Kidney epithelial cell (primary cell): Measurements from ENCODE around the gene SERPINA1. TPM values are rescaled to one million over a fixed set of nuclear protein-coding genes. Genes with fewer than 3 reads are reported as not detected.

Experiments
- DNase-seq: peaks from one replicate; pipeline ENCODE4 v3.0.0-alpha.2; 2010; ENCODE audit warnings: low read depth
- H3K27me3 ChIP-seq: 2 replicates; pipeline ENCODE4 v1.6.0; 2011; ENCODE audit warnings: low read length; ENCODE audit not compliant: control insufficient read depth, insufficient read depth
- H3K36me3 ChIP-seq: 2 replicates; pipeline ENCODE4 v1.5.1; 2011; ENCODE audit warnings: low read length; ENCODE audit not compliant: control insufficient read depth, insufficient read depth
- H3K4me3 ChIP-seq: 2 replicates; pipeline ENCODE4 v1.5.1; 2011; ENCODE audit warnings: low read depth, mild to moderate bottlenecking, control low read depth, low read length
- CTCF ChIP-seq: IDR thresholded peaks from 2 replicates; pipeline ENCODE4 v1.5.1; 2011; ENCODE audit warnings: mild to moderate bottlenecking, moderate library complexity, low read length, control low read depth, inconsistent platforms; ENCODE audit not compliant: insufficient read depth, poor library complexity, severe bottlenecking
- total RNA-seq: library from RNA; depleted of rRNA; stranded (reverse); fragments of >200 nt; gene quantifications from 2 replicates; pipeline ENCODE4 v1.2.3, GENCODE V29; 2015

Gene SERPINA1
- total RNA-seq, 1 donor from 2014 or later = 23.2 TPM

- Histone ChIP-seq H3K27me3 (no peaks in the 10 kb centered on the region), H3K36me3 (no peaks in the 10 kb centered on the region), H3K4me3 (no peak overlapping the region)
- TF ChIP-seq CTCF = no peak
- no peak for DNase-seq
Measured at GRCh38 chr14:94379291-94380224, 8.8 kb downstream of the SERPINA1 start.

DNA sequence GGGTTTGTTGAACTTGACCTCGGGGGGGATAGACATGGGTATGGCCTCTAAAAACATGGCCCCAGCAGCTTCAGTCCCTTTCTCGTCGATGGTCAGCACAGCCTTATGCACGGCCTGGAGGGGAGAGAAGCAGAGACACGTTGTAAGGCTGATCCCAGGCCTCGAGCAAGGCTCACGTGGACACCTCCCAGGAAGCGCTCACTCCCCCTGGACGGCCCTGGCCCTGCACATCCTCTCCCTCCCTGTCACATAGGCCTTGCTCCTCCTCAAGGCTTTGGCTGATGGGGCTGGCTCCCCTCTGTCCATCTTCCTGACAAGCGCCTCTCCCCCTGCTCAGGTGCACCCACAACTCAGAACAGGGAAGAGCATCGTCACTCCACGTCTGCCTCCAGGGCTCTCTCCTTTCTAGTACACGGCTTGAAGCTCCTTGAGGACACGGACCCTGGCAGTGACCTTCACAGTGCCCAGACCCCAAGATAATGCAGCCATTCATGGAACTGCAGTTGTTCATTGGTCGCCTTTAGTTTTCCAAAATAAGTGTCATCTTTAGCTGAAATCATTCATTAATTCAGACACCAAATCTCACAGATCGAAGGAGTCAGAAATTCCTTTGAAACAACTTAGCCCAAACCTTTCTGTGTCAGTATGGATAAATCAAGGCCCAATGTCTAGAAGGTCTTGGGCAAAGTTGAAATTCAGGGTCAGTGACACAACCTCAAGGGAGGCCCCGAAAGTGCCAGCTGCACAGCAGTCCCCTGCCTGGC is 9.7 kb downstream of the SERPINA1 start:
- Histone ChIP-seq H3K36me3 (no peaks in the 10 kb centered on the region), H3K27me3 (no peaks in the 10 kb centered on the region), H3K4me3 (no peak overlapping the region)
- TF ChIP-seq CTCF = no peak
- DNase-seq = no peak

GRCh38 chr14:94377866-94378470 is 10.4 kb downstream of the SERPINA1 start:
- TF ChIP-seq CTCF = no peak
- DNase-seq = no peak
- H3K36me3 ChIP-seq = no peaks in the 10 kb centered on the region
- H3K4me3 ChIP-seq = no peak overlapping the region
- no peaks in the 10 kb centered on the region for H3K27me3 ChIP-seq

DNA sequence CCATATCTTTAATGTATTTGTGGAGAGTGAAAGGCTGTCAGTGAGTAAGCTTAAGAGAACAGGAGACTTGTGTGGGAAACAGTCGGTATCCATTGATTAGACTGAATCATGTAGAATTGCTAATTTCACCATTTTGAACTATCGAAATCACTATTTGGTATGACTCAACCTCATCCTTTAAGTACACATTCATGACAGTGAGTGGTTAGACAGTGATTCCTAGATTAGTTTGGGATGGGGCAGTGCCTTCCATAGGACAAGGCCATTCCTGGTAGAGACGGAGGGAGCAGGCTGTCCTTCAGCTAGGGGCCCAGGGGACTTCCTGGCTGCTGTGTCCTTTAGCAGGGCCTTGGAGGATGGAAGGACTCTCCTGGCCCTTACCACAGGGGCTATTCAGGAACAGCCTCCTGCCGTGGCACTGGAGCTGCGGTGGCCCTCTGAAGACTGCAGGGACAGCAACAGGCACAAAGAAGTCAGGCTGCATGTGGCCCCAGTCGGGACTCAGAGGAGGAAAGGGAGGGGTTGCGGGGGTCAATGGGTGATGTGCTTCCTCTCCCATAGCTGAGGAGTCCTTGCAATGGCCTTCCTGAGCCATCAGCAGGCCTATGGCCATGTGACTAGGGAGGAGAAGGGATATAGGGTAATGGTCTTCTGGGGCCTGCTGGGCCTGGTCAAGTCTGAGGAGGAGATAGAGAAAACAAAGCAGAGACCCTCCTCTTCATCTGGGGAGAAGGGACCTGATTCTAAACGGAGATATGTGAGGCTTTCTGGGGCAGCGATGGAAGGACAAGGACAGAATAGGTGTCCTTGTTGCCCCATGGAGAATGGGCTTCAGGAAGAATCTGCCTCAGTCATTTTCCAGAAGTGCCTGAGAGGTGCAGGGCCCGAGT is 11.2 kb downstream of the SERPINA1 start:
- no peaks in the 10 kb centered on the region for H3K36me3 ChIP-seq
- DNase-seq = no peak
- no peaks in the 10 kb centered on the region for H3K27me3 ChIP-seq
- no peak overlapping the region for H3K4me3 ChIP-seq
- no peak for TF ChIP-seq CTCF

DNA sequence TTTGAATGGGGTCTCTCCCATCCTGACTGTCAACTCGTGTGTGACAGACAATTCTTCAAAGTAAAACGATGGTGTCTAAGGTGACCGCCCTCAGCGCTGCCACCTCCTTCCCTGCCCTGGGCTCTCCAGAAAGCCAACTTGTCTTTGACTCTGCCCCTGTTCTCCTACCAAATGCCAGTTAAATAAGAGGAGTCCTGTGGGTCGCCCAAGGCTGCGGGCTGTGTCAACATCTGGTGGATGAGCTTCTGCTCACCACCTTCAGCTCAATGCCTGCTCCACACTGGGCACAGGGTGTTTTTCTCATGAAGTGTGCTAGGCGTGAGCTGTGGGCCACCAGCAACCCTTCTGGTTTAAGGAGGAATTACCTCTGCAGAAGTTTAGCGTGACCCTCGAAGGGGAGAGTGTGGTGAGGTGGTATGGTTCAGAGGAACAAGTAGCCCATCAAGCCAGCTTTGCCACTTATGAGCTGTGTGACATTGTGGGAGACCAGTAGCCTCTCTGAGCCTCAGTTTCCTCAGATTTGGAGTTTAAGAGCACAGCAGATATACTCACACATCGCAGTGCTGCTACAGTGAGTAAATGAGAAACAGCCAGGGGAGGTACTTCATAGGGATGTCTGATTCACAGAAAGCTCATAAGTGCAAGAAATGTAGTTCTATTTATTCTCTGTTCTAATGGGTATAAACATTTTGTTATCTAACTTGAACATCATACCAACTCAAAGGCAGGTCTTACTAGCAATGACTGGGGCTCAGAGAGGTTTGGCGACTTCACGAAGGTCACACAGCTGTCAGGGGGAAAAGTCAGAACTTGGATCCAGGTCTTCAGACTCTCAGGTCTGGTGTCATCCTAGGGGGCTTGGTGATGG is 12.1 kb downstream of the SERPINA1 start:
- H3K36me3 ChIP-seq = no peaks in the 10 kb centered on the region
- H3K27me3 ChIP-seq = no peaks in the 10 kb centered on the region
- no peak for TF ChIP-seq CTCF
- H3K4me3 ChIP-seq = no peak overlapping the region
- DNase-seq = no peak
